Immature natural killer cell (primary cell): Measurements from ENCODE around the gene CACNA2D3. TPM values are rescaled to one million over a fixed set of nuclear protein-coding genes. Genes with fewer than 3 reads are reported as not detected.

Experiments
- DNase-seq, 3 donors: peaks; one replicate each; pipeline ENCODE4 v3.0.0; 2022; ENCODE audit warnings: mixed read lengths in 1 of 3
- H3K27ac Mint-ChIP-seq, 6 donors: one replicate each; pipeline ENCODE4 v1.8.0; 2020; ENCODE audit warnings: mixed read lengths in 6 of 6, mild to moderate bottlenecking in 5 of 6, inconsistent platforms in 4 of 6, moderate library complexity in 3 of 6
- H3K27me3 Mint-ChIP-seq, 3 donors: one replicate each; pipeline ENCODE4 v1.8.0; 2020 to 2021; ENCODE audit warnings: low read depth in 3 of 3, mild to moderate bottlenecking in 3 of 3, mixed read lengths in 3 of 3, moderate library complexity in 3 of 3, inconsistent platforms in 1 of 3
- H3K36me3 Mint-ChIP-seq, 3 donors: one replicate each; pipeline ENCODE4 v1.8.0; 2020; ENCODE audit warnings: mixed read lengths in 3 of 3, inconsistent platforms in 2 of 3, mild to moderate bottlenecking in 2 of 3
- H3K4me1 Mint-ChIP-seq, 2 donors: one replicate each; pipeline ENCODE4 v1.8.0; 2020; ENCODE audit warnings: inconsistent platforms in 2 of 2, mild to moderate bottlenecking in 2 of 2, mixed read lengths in 2 of 2, moderate library complexity in 1 of 2
- H3K4me3 Mint-ChIP-seq, 5 donors: one replicate each; pipeline ENCODE4 v1.8.0; 2020; ENCODE audit warnings: mild to moderate bottlenecking in 5 of 5, mixed read lengths in 5 of 5, inconsistent platforms in 3 of 5, moderate library complexity in 3 of 5
- H3K9me3 Mint-ChIP-seq, 6 donors: one replicate each; pipeline ENCODE4 v1.8.0; 2020; ENCODE audit warnings: mild to moderate bottlenecking in 6 of 6, mixed read lengths in 6 of 6, inconsistent platforms in 4 of 6, moderate library complexity in 3 of 6
- polyA plus RNA-seq, 3 donors: library from polyadenylated mRNA; unstranded; fragments of 300-500 nt; fragmentation: Illumina TruSeq; gene quantifications; one replicate each; pipeline ENCODE4 v1.2.3, GENCODE V29; 2021

CACNA2D3 gene
- polyA plus RNA-seq, 3 donors from 2014 or later = 0.39 to 4.6 (median 0.77) TPM

GRCh38 chr3:54515441-54516213 lies 393.3 kb downstream of the CACNA2D3 start:
- DNase-seq = no peak
- H3K36me3 Mint-ChIP-seq = no peaks in the 10 kb centered on the region
- no peaks in the 10 kb centered on the region for H3K4me1 Mint-ChIP-seq
- no peak overlapping the region for H3K4me3 Mint-ChIP-seq
- no peak overlapping the region for H3K27ac Mint-ChIP-seq
- H3K9me3 Mint-ChIP-seq = peaks cover 0 to 16% (median under 1%) of the 10 kb centered on the region in 6 donors
- H3K27me3 Mint-ChIP-seq = peaks cover 0 to 2% (median 2%) of the 10 kb centered on the region in 3 donors

- Mint-ChIP-seq H3K4me1 (no peaks in the 10 kb centered on the region), H3K36me3 (no peaks in the 10 kb centered on the region), H3K9me3 (peaks cover 0 to 12% (median 1%) of the 10 kb centered on the region in 6 donors), H3K4me3 (no peak overlapping the region), H3K27ac (no peak overlapping the region), H3K27me3 (peaks cover 0 to 2% (median 2%) of the 10 kb centered on the region in 3 donors)
- DNase-seq = no peak
These were observed 395.1 kb downstream of the CACNA2D3 start for GRCh38 chr3:54517424-54517823.

DNA sequence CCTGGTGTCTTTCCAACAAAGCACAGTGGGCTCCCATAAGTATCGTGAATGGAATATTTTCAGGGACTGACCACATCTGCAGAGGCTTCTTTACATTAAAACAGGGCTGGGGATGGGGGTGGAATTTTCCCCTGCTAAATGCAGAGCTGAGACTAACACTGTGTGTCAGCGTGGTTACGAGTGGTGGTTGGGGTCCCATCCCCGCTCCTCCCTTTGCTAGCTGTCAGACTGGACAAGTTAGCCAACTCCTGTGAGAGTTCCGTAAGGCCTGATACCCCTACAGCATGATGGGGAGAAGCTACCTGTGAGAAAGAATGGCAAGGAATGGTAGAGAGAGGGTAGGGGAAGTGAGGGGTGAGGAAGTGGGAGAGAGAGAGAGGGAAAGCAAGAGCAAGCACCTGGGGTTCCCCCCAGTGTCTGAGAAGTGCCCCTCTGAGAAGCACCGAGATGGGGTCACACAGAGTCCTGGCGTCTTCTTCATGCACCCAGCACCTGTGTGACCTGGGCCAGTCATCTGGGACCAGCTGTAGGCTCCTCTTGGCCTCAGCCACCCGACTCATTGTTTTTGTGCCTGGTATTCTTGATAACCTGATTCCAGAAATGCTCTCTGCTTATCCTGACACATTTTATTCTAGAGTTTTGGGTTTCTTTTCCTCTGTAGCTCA lies 395.8 kb downstream of the CACNA2D3 start:
- Mint-ChIP-seq H3K27me3 (peaks cover 0 to 2% (median 1%) of the 10 kb centered on the region in 3 donors), H3K4me1 (no peaks in the 10 kb centered on the region), H3K36me3 (no peaks in the 10 kb centered on the region), H3K27ac (no peak overlapping the region), H3K4me3 (no peak overlapping the region), H3K9me3 (peaks cover 0 to 17% (median 2%) of the 10 kb centered on the region in 6 donors)
- no peak for DNase-seq

DNA sequence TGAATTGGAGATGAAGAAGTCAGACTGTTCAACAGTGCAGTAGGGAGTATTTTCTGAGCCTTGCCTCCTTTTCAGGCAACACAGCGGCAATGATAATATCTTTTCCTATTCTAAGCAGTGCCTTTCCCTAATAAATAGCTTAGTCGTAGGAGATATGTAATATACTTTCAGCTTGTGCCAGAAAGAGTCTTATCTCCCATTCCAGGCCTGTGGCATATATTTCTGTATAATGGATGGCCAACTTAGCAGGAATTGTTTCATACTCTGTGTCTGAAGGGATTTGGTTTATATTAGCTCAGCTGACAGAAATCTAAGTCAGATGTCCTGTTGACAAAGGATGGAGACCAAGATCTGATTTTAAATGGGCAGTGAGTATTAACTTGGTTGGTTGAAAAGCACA lies 397.1 kb downstream of the CACNA2D3 start:
- H3K36me3 Mint-ChIP-seq = no peaks in the 10 kb centered on the region
- H3K27ac Mint-ChIP-seq = no peak overlapping the region
- H3K9me3 Mint-ChIP-seq = peaks cover 0 to 22% (median 5%) of the 10 kb centered on the region in 6 donors
- peaks cover 0 to 2% (median 1%) of the 10 kb centered on the region in 3 donors for H3K27me3 Mint-ChIP-seq
- no peak overlapping the region for H3K4me3 Mint-ChIP-seq
- no peaks in the 10 kb centered on the region for H3K4me1 Mint-ChIP-seq
- DNase-seq = no peak

- no peaks in the 10 kb centered on the region for H3K36me3 Mint-ChIP-seq
- no peak overlapping the region for H3K27ac Mint-ChIP-seq
- H3K4me3 Mint-ChIP-seq = no peak overlapping the region
- peaks cover 0 to 2% (median 1%) of the 10 kb centered on the region in 3 donors for H3K27me3 Mint-ChIP-seq
- H3K9me3 Mint-ChIP-seq = peaks cover 0 to 20% (median 5%) of the 10 kb centered on the region in 6 donors
- DNase-seq = no peak
- H3K4me1 Mint-ChIP-seq = no peaks in the 10 kb centered on the region
These were observed 397.7 kb downstream of the CACNA2D3 start for GRCh38 chr3:54520060-54520459.

- Mint-ChIP-seq H3K4me1 (no peaks in the 10 kb centered on the region), H3K27me3 (no peaks in the 10 kb centered on the region)
- DNase-seq = no peak
These were observed 405.2 kb downstream of the CACNA2D3 start for GRCh38 chr3:54527521-54527920.

GRCh38 chr3:54527953-54528352 lies 405.6 kb downstream of the CACNA2D3 start:
- Mint-ChIP-seq H3K4me3 (no peak overlapping the region), H3K27me3 (peaks cover 0 to 2% (median under 1%) of the 10 kb centered on the region in 3 donors), H3K36me3 (no peaks in the 10 kb centered on the region), H3K4me1 (no peaks in the 10 kb centered on the region), H3K27ac (no peak overlapping the region), H3K9me3 (peaks cover 4 to 39% (median 9%) of the 10 kb centered on the region in 6 donors)
- DNase-seq = no peak

More at GRCh38 chr3:54527521-54527920, 405.2 kb downstream of the CACNA2D3 start:
- Mint-ChIP-seq H3K4me3 (no peak overlapping the region), H3K27ac (no peak overlapping the region), H3K9me3 (peaks cover 4 to 41% (median 11%) of the 10 kb centered on the region in 6 donors), H3K36me3 (no peaks in the 10 kb centered on the region)

DNA sequence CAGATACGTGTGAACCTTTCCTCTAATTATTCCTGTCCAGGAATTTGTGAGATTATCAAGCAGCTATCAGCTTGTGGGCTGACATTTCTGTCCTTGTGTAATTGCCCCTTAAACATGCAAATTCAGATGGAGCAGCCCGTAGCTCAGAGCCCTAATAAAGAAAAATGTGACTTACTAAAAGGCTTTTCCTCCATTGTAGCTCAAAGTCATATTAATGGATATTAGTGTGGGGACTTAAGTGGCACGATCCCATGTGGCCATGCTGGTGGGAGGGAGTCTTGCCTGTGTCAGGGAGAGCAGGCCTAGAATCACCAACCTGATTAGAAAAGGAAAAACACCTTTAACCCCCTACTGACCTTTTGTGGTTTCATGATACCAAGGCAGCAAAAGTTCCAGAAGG lies 406.3 kb downstream of the CACNA2D3 start:
- no peak for DNase-seq
- H3K36me3 Mint-ChIP-seq = no peaks in the 10 kb centered on the region
- H3K27me3 Mint-ChIP-seq = peaks cover 0 to 3% (median 1%) of the 10 kb centered on the region in 3 donors
- peaks cover 4 to 32% (median 7%) of the 10 kb centered on the region in 6 donors for H3K9me3 Mint-ChIP-seq
- H3K4me1 Mint-ChIP-seq = no peaks in the 10 kb centered on the region
- H3K4me3 Mint-ChIP-seq = no peak overlapping the region
- H3K27ac Mint-ChIP-seq = no peak overlapping the region

- Mint-ChIP-seq H3K4me3 (no peak overlapping the region), H3K27me3 (peaks cover 0 to 3% (median 3%) of the 10 kb centered on the region in 3 donors), H3K9me3 (peaks cover 4 to 35% (median 9%) of the 10 kb centered on the region in 6 donors), H3K36me3 (no peaks in the 10 kb centered on the region), H3K27ac (no peak overlapping the region), H3K4me1 (no peaks in the 10 kb centered on the region)
- no peak for DNase-seq
These were observed 407.7 kb downstream of the CACNA2D3 start for GRCh38 chr3:54530091-54530490.

DNA sequence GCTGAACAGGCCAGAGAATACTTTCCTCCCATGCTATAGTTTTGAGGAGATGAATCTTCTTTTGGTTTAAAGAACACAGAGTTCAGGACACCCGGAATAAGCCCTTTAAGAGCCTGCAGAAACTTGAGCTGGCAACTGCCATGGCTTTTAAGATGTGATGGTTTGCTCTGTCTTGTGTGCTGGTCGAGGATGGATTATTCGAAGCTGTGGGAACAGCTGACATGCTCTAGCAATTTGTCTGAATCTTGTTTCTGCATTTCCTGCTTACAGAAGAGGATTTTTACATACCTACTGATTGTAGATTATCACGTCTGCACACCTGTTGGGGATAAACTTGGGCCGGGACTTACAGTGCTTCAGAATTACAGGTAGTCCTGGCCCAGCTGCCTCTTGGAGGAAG lies 408.6 kb downstream of the CACNA2D3 start:
- H3K9me3 Mint-ChIP-seq = peaks cover 2 to 31% (median 9%) of the 10 kb centered on the region in 6 donors
- DNase-seq = no peak
- H3K4me3 Mint-ChIP-seq = no peak overlapping the region
- no peaks in the 10 kb centered on the region for H3K4me1 Mint-ChIP-seq
- H3K27ac Mint-ChIP-seq = no peak overlapping the region
- H3K36me3 Mint-ChIP-seq = no peaks in the 10 kb centered on the region
- H3K27me3 Mint-ChIP-seq = peaks cover 0 to 3% (median 3%) of the 10 kb centered on the region in 3 donors

- peaks cover under 1 to 3% (median 3%) of the 10 kb centered on the region in 3 donors for H3K27me3 Mint-ChIP-seq
- H3K4me1 Mint-ChIP-seq = no peaks in the 10 kb centered on the region
- peaks cover 2 to 23% (median 6%) of the 10 kb centered on the region in 6 donors for H3K9me3 Mint-ChIP-seq
- H3K36me3 Mint-ChIP-seq = no peaks in the 10 kb centered on the region
- DNase-seq = no peak
- H3K27ac Mint-ChIP-seq = no peak overlapping the region
- no peak overlapping the region for H3K4me3 Mint-ChIP-seq
These were observed 409.4 kb downstream of the CACNA2D3 start for GRCh38 chr3:54531741-54532140.

DNA sequence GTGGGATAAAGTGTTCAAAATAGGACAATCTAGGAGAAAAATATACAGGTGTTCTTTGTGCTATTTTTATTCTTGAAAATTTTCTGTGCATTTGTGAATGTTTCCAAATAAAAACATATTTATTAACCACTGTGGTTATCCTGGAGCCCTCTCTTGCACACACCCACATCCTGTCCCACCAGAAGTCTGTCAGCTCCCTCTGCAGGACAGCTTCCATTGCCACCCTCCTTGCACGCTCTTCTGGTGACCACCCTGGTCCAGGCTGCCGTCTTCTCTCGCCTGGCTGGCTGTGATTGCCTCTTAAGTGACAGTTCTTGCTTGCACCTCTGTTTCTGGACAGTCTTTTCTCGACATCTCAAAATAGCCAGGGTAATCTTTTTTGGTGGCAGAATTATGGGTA lies 411.5 kb downstream of the CACNA2D3 start:
- no peaks in the 10 kb centered on the region for H3K4me1 Mint-ChIP-seq
- DNase-seq = no peak
- H3K4me3 Mint-ChIP-seq = no peak overlapping the region
- peaks cover 0 to 10% (median 4%) of the 10 kb centered on the region in 6 donors for H3K9me3 Mint-ChIP-seq
- no peaks in the 10 kb centered on the region for H3K36me3 Mint-ChIP-seq
- no peak overlapping the region for H3K27ac Mint-ChIP-seq
- H3K27me3 Mint-ChIP-seq = peaks cover 3 to 7% (median 4%) of the 10 kb centered on the region in 3 donors

GRCh38 chr3:54535619-54536018 lies 413.3 kb downstream of the CACNA2D3 start:
- Mint-ChIP-seq H3K27ac (no peak overlapping the region), H3K36me3 (no peaks in the 10 kb centered on the region), H3K4me1 (no peaks in the 10 kb centered on the region), H3K27me3 (peaks cover 3 to 7% (median 4%) of the 10 kb centered on the region in 3 donors), H3K4me3 (no peak overlapping the region), H3K9me3 (peaks cover 0 to 7% (median 3%) of the 10 kb centered on the region in 6 donors)
- no peak for DNase-seq

DNA sequence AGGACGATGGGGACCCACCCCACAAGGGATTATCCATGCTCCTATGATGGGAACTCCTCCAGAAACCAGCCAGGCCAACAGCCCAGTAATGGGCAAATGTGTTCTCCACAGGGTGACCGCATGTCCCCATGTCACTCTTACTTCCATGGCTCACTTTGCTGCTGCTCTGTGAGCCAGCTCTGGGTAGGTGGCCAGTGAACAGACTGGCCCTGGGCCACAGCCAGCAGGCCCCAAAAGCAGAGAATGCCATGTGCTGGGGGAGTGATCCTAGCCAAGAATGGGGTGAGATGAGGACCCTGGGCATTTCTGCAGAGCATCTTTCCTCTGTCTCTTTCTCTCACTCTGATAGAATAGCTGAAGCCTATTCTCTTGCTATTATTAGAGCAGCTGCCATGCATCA lies 414.1 kb downstream of the CACNA2D3 start:
- DNase-seq = no peak
- H3K27ac Mint-ChIP-seq = no peak overlapping the region

More for the DNA sequence above, 414.1 kb downstream of the CACNA2D3 start:
- Mint-ChIP-seq H3K9me3 (peaks cover 0 to 7% (median 3%) of the 10 kb centered on the region in 6 donors), H3K4me1 (no peaks in the 10 kb centered on the region), H3K27me3 (peaks cover 3 to 7% (median 4%) of the 10 kb centered on the region in 3 donors), H3K4me3 (no peak overlapping the region), H3K36me3 (no peaks in the 10 kb centered on the region)
